ENCODE measurements around the gene SEPTIN1.

DNA sequence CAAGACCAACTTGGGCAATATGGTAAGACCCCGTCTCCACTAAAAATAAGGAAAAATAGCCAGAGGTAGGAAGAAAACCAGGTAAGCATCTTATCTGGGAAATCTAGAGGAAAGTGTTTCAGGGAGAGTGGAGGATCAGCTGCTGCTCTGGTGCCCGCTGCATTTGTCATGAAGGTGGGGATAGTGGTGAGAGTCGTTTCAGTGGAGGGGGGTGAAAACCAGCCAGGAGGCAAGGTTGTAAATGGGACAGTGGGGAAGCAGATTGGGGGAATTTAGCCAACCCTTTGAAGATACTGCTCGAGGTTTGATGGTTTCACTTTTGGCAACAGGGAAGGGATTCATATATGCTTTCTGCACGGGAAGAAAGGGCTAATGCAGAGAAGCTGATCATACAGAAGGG lies 38.6 kb upstream of the SEPTIN1 start:
- TF ChIP-seq, protein P1, sequence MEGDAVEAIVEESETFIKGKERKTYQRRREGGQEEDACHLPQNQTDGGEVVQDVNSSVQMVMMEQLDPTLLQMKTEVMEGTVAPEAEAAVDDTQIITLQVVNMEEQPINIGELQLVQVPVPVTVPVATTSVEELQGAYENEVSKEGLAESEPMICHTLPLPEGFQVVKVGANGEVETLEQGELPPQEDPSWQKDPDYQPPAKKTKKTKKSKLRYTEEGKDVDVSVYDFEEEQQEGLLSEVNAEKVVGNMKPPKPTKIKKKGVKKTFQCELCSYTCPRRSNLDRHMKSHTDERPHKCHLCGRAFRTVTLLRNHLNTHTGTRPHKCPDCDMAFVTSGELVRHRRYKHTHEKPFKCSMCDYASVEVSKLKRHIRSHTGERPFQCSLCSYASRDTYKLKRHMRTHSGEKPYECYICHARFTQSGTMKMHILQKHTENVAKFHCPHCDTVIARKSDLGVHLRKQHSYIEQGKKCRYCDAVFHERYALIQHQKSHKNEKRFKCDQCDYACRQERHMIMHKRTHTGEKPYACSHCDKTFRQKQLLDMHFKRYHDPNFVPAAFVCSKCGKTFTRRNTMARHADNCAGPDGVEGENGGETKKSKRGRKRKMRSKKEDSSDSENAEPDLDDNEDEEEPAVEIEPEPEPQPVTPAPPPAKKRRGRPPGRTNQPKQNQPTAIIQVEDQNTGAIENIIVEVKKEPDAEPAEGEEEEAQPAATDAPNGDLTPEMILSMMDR (IDR thresholded peaks at IDR 0.05) = no peak
- no peak for TF ChIP-seq POLR2A (IDR thresholded peaks at IDR 0.05)
- no peak for TF ChIP-seq POLR2AphosphoS5 (IDR thresholded peaks at IDR 0.05)
- no peak for TF ChIP-seq EP300 (IDR thresholded peaks at IDR 0.05)

Measured in suprapubic skin (tissue), 4 donors.